GM21576 (cell line): ENCODE measurements around the gene CLCN7.
"Not testable (repeated sequence)": the region's sequence is repeated elsewhere in the genome, so short reads cannot be mapped to it uniquely, and the experiment has no call there.

Experiments used
- ATAC-seq: cut with Tn5 transposase; IDR thresholded peaks from one replicate; pipeline ENCODE4 v1.9.1; 2021; ENCODE audit warnings: mild to moderate bottlenecking, moderate library complexity; ENCODE audit not compliant: unreplicated experiment

The CLCN7 gene

GRCh38 chr16:1446296-1447080 is 28.3 kb downstream of the CLCN7 start:
- ATAC-seq: no peak

GRCh38 chr16:1445518-1446203 is 29.2 kb downstream of the CLCN7 start:
- no peak for ATAC-seq

- no peak for ATAC-seq
Observed at GRCh38 chr16:1444730-1445517, 29.9 kb downstream of the CLCN7 start.

- ATAC-seq: no peak
Observed at GRCh38 chr16:1443980-1444729, 30.7 kb downstream of the CLCN7 start, which contains the start of gene CCDC154. Gene CCDC154 (minus strand): TSS chr16:1444556. CDS start chr16:1444322, 234 bp downstream.

GRCh38 chr16:1443403-1443973 is 31.3 kb downstream of the CLCN7 start:
- ATAC-seq: no peak

- ATAC-seq: no peak
Observed at GRCh38 chr16:1442697-1443096, 32.1 kb downstream of the CLCN7 start.

- no peak for ATAC-seq
Observed at GRCh38 chr16:1441391-1441829, 33.4 kb downstream of the CLCN7 start.

- not testable (repeated sequence) for ATAC-seq
Observed at GRCh38 chr16:1439699-1440074, 35.1 kb downstream of the CLCN7 start.

- ATAC-seq: no peak
Observed at GRCh38 chr16:1439058-1439698, 35.6 kb downstream of the CLCN7 start.

GRCh38 chr16:1438229-1439057 is 36.4 kb downstream of the CLCN7 start:
- ATAC-seq: no peak

GRCh38 chr16:1437606-1438005 is 37.2 kb downstream of the CLCN7 start:
- ATAC-seq: no peak

- no peak for ATAC-seq
Observed at GRCh38 chr16:1436731-1437355, 38.0 kb downstream of the CLCN7 start.

GRCh38 chr16:1435921-1436697 is 38.7 kb downstream of the CLCN7 start:
- no peak for ATAC-seq

GRCh38 chr16:1434644-1435592 is 39.9 kb downstream of the CLCN7 start:
- ATAC-seq: no peak

GRCh38 chr16:1433756-1434155 is 41.1 kb downstream of the CLCN7 start:
- no peak for ATAC-seq

- no peak for ATAC-seq
Observed at GRCh38 chr16:1433263-1433560, 41.6 kb downstream of the CLCN7 start.
